Activated CD4-positive, CD25-positive, alpha-beta regulatory T cell (primary cell): ENCODE results near the gene PHF1.
"Not testable (repeated sequence)": the region's sequence is repeated elsewhere in the genome, so short reads cannot be mapped to it uniquely, and the experiment has no call there.

Source experiments
- DNase-seq, 4 experiments: peaks; one replicate each; lab custom pipeline; 2025; lab: John Stamatoyannopoulos, UW

PHF1 gene

DNA sequence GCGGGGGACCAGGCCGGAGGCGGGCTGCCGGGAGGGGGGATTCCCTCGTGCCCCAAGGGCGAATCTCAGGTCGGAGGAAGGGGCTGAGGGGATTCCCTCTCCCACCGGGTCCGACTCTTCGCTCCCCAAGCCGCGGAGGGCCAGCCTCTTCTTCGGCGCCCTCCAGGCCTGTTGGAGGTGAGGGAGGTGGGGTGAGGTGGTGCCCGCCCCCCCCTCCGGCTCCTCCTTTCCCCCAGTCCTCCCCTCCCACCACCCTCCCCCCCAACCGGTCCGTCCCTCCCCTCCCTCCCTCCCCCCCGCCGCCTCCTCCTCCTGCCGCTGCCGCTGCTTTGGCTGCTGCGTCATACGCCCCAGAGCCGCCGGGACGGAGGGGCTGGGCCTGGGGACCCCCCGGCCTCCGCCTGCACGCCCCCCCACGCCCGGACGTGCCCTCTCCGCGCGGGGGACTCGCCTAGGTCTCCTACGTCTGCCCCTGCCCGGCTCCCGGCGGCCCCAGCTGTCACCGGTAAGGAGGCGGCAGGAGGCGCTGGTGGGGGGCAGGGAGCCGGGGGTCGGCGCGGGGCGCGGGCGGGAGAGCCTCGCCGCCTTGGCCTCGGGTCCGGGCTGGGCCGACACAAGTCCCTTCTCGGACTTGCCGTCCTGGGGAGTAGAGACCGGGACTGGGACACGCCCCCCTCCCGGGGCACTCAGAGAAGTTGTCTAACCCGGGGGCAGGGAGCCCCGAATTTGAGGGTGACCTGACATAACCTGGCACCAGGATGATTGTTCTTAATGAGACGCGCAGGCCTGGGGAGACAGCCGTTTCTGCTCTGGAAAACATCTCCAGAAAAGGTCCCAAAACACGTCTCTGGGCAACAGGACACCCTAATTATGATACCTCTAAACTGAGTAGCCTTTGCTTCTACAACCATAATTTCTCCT, at the start of gene PHF1:
Gene PHF1 (plus strand): TSS at position 304 of the 921 bp plus-strand sequence. CDS start 1,250 bp downstream, outside the sequence.
- DNase-seq: peak in 3 of 4 experiments; percentile 71 to 87 (median 82)

DNA sequence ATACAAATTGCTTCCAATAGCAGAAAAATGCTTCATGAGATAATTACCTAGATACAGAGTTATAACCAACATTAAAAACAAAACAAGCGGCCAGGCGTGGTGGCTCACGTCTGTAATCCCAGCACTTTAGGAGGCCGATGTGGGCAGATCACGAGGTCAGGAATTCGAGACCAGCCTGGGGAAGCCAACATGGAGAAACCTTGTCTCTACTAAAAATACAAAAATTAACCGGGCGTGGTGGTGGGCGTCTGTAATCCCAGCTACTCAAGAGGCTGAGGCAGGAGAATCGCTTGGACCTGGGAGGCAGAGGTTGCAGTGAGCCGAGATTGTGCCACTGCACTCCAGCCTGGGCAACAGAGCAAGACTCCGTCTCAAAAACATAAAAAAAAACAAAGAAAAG, 47.3 kb upstream of the PHF1 start:
- not testable (repeated sequence) for DNase-seq

DNA sequence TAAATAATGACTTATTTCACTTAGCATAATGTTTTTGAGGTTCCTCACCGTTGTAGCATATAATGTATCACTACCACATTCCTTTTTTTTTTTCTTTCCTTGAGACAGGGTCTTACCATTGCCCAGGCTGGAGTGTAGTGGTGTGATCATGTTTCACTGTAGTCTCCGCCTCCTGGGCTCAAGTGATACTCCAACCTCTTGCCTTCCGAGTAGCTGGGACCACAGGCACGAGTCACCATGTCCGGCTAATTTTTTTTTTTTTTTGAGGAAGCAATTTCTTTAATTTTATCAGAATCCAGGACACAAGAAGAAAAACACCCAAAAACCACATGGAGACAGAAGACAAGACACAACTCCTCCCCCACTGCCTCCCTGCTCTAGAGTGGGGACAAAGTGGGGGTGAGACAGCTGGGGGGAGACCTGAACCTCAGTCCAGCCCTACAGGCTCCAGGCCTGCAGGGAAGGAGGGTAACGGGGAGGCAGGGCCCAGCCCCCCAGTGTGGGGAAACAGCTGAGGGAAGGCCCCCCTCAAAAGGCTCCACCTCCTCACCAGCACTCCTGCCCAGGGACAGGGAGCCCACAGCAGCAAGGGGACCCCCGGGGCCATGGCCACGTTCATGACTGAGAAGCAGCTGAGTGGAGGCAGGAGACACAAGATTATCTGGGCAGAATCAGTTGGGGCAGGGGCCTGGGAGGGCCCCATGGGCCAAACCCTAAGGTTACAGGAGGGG, 46.2 kb upstream of the PHF1 start:
- not testable (repeated sequence) for DNase-seq

DNA sequence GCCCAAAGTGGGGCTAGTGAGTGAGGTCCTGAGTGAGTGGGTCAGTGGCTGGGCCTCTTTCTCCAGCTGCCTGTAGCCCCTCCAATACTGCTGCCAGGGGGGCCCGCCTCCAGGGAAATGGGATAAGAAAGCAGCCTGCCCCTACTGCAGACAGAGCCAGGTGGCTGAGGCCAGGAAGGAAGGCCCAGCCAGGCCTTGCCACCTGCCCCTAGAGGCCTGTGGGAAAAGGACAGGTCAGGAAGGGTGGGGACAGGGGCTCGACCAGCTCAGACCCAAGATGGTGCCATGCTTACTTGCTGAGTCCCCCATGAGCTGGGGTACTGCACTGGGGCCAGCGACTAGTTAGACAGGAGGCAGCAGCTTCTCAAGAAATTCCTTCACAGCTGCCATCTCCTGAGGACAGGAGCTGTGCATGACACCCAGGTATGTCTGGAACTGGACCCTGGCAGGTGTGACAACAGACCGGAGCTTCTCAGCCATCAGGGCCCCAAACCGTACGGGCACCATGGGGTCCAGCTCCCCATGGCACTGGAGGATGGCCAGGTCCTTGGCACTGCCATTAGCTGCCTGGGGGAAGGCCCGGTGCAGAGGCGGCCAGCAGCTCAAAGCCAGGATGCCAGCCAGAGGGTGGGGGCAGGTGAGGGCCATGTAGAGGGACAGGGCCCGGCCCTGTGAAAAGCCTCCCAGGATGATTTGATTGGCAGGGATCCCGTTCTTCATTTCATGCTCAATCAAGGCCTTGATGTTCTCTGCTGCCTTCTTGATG, 45.4 kb upstream of the PHF1 start:
- not testable (repeated sequence) for DNase-seq

DNA sequence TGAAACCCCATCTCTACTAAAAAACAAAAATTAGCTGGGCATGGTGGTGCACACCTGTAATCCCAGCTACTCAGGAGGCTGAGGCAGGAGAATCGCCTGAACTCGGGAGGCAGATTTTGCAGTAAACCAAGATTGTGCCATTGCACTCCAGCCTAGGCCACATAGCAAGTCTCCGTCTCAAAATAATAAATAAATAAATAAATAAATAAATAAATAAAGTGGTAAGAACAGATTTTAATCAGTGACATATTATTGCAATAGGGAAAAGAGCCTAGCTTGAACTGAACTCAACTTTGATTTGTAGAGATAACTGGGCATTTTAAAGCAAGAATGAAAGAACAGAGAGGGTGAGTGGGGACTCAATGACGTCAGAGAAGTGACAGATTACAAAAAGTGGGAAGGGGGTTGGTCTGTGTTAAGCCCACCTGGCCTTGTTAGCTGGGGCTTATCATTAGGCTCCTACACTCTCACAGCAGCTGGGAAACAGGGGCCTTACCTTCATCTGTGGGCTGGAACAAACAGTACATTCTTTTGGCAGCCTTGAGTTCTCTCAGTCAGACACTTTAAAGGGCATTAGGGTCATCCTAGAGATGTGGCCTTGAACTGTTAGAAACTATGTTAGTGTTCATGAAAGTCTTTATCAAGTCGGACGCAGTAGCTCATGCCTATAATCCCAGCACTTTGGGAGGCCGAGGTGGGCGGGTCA, 43.7 kb upstream of the PHF1 start:
- no peak for DNase-seq

DNA sequence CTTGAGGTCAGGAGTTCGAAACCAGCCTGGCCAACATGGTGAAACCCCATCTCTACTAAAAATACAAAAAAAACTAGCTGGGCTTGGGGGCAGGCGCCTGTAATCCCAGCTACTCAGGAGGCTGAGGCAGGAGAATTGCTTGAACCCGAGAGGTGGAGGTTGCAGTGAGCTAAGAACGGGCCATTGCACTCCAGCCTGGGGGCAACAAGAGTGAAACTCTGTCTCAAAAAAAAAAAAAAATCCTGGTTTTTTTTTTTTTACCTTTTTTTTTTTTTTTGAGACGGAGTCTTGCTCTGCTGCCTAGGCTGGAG, 43.1 kb upstream of the PHF1 start:
- not testable (repeated sequence) for DNase-seq

DNA sequence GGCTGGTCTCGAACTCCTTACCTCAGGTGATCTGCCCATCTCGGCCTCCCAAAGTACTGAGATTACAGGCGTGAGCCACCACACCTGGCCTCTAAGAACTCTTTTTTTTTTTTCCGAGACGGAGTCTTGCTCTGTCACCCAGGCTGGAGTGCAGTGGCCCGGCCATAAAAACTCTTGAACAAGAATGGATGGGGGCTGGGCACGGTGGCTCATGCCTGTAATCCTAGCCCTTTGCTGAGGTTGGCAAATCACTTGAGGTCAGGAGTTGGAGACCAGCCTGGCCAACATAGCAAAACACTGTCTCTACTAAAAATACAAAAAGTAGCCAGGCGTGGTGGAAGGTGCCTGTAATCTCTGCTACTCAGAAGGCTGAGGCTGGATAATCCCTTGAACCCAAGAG, 38.9 kb upstream of the PHF1 start:
- not testable (repeated sequence) for DNase-seq

DNA sequence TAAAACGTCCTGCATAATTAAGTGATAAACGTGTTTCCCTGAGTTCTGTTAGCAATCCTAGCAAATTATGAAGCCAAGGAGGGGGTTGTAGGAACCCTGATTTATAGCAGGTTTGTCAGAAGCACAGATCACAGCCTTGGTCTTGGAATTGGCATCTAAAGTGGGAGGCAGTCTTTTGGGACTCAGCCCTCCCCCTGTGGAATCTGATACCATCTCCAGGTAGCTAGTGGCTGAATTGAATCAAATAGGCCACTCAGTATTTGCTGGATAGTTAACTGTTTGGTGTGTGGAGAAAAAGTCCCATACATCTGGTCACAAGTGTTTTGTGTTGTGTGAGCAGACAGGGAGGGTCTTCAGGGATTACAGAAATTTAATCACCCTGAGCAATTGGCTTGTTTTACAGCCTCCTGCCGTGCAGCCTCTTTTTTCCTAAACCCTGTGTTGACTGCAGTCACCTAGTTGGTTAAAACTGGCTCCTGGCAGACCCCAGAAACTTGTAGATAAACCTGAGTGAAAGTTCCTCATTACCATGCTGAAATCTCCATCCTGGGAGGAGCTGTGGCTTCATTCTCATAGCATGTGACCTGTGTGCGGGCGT, 38.2 kb upstream of the PHF1 start:
- no peak for DNase-seq

DNA sequence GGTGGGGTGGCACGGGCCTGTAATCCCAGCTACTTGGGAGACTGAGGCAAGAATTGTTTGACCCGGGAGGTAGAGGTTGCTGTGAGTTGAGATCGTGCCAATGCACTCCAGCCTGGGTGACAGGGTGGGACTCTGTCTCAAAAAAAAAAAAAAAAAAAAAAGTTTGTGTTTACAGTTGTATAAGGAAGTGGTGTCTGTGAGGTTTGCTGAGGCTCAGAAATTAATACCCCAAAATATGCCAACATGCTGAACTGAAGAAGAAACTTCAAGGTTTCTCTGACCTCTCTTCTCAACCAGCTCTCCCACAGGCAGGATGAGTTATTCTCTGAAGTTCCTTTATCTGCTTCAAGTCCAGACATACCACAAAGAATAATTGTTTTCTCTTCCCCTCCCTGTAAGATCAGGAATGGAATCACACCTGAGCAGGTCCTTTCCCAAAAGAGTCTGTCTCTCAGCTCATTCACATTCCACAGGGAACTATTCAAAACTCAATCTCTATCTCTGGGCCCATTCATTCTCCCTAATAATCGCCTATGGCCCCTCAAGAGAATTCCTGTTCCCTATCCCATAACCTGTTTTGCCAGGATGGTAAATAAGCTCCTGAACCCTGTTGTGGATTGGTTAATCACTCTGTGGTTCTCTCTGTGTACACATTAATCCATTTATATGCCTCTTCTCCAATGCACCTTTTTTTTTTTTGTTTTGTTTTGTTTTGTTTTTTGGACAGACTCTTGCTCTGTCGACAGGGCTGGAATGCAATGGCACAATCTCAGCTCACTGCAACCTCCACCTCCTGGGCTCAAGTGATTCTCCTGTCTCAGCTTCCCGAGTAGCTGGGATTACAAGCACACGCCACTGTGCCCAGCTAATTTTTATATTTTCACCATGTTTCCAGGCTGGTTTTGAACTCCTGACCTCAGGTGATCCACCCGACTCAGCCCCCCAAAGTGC, 36.6 kb upstream of the PHF1 start:
- no peak for DNase-seq

DNA sequence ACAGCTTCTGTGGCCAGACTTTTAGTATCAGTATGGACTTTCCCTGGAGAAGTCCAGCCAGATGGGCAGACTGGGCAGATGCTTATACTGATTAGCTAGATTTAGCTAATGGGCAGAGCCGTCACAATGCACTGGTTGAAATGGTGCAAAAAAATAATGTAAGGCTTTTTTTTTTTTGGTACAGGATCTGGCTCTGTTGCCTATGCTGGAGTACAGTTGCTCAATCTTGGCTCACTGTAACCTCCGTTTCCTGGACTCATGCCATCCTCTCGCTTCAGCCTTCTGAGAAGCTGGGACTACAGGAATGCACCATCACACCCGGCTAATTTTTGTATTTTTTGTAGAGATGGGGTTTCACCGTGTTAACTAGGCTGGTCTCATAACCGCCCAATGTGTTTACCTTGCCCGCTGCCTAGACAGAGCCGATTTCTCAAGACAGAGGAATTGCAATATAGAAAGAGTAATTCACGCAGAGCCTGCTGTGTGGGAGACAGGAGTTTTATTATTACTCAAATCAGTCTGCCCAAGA, 35.6 kb upstream of the PHF1 start:
- DNase-seq: no peak

DNA sequence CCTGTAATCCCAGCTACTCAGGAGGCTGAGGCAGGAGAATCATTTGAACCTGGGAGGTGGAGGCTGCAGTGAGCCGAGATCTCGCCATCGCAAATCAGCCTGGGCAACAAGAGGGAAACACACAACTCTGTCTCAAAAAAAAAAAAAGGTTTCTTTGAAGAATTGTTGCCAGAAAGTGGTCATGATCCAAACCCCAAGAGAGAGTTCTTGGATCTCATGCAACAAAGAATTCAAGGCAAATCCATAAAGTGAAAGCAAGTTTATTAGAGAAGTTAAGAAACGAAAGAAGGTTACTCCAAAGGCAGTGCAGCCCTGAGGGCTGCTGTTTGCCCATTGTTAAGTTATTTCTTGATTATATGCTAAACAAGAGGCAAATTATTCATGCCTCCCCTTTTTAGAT, 33.6 kb upstream of the PHF1 start:
- no peak for DNase-seq

DNA sequence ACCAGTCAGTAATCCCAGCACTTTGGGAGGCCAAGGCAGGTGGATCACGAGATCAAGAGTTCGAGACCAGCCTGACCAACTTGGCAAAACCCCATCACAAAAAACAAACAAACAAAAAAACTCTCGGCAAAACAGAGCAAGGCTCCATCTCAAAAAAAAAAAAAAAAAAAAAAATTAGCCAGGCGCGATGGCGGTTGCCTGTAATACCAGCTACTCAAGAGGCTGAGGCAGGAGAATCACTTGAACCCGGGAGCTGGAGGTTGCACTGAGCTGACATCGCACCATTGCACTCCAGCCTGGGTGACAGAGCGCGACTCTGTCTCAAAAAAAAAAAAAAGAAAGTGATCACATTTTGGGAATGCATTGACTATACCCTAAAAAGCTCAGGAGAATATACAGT, 31.6 kb upstream of the PHF1 start:
- DNase-seq: not testable (repeated sequence)

DNA sequence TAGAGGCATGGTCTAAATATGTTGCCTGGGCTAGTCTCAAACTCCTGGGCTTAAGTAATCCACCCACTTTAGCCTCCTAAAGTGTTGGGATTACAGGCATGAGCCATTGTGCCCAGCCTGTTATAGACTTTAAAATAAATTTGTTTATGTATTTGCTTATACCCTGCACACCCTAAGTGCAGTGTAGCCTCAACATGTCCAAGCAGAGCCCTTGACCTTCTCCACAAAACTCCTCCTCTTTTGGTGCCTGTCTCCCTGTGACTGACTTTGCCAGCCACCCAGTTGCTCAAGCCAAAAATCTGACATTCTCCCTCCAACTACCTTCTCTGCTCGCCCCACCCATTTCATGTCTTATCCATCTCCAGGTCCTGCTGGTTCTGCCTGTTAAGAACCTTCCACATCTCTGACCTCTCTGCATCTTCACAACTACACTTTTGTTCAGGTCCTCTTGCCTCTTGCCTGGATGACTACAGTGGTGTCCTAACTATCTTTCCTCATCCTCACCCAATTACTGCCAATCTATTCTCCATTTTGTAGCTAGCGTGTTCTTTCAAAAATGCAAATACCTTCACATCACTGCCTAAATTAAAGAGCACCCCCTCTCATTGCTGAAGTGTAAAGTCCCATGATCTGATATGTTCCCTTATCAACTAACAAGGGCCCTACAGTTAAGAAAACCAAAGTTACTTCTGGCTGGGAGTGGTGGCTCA, 30.4 kb upstream of the PHF1 start:
- DNase-seq: no peak

DNA sequence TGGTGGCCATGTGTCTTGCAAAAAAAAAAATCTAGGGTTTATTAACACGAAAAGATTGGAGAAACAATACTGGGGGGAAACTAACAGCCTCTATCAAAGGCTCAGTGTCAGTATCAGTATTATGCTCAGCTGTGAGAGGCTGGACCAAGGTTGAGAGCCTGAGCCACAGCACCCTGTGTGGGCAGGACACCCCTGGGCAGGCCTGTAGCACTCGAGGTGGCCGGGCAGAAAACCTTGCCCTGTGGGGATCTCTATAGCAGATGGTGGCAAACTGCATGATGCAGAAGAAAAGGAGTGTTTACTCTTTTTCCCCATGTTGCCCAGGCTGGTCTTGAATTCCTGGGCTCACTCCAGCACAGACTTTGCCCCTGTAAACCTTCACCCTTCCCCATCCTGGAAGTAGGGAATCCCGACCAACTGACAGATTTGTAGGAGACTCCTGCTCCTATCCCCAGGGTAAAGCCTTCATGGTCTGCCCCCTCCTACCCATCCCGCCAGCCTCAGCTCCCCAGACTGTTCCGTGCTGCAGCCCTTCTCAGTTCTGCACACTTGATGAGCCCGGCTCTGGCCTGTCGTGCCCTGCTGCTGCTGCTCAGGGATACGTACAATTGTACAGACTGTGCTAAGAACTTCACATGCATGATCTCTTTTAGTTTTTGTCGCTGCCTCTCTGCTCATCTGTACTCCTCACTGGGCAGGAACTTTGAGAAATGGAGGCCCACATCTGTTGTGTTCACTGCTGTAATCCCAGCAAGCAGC, 27.2 kb upstream of the PHF1 start:
- DNase-seq: no peak

DNA sequence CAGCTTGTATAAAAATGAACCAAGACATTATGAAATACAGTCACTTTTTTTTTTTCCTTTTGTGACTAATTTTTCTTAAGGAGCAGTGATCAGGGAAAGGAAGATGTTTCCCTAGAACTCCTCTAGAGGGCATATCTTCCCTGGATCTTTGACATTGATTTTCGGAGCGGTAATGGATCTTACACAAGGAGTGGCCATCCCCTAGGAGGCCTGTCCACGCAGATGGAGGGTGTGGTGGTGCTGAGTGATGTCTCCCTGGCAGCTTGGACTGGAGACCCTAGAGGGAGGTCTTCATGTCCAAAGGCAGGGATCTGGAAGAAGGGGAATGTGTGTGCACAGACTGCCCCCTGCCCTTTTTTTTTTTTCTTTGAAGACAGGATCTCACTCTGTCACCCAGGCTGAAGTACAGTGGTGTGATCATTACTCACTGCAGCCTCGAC, 26.2 kb upstream of the PHF1 start:
- DNase-seq: no peak

DNA sequence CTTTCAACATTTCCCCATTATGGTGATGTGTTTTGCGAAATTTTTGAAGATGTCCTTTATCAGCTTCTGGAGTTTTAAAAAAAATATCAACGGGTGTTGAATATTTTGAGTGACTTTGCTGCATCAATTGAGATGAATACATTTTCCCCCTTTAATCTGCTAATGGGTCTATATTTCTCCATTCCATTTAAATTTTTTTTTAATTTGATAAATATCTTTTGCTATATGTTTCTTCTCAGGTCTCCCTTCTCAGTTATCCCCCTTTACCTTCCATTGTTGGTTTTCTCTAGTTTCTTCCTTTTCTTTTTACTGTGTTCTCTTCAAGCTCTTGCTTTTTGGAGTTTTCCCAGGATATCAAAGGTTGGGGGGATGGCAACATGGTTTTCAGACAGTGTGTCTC, 20.6 kb upstream of the PHF1 start:
- DNase-seq: no peak

DNA sequence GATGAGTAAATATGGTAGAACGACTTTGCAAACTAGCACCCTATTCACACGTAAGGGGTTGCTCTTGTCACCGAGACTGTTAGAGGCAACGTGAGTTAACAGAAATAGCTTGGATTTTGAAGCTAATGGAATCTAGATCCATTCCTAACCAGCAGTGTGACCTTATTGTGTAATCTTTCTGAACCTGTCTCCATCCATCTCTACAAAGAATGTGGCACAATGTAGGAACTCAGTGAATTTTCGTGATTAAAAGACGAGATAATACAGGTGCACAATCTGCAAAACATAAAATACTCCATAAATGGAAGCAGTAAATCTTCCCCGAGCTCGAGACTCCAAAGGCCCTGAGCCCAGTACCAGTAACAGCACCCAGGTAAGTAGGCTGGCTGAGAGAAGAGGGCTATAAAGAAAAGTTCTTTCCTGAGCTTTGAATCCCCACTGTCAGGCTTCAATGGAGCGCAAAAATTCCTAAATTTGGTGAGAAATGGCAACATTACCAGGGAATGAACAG, 20.0 kb upstream of the PHF1 start:
- no peak for DNase-seq

DNA sequence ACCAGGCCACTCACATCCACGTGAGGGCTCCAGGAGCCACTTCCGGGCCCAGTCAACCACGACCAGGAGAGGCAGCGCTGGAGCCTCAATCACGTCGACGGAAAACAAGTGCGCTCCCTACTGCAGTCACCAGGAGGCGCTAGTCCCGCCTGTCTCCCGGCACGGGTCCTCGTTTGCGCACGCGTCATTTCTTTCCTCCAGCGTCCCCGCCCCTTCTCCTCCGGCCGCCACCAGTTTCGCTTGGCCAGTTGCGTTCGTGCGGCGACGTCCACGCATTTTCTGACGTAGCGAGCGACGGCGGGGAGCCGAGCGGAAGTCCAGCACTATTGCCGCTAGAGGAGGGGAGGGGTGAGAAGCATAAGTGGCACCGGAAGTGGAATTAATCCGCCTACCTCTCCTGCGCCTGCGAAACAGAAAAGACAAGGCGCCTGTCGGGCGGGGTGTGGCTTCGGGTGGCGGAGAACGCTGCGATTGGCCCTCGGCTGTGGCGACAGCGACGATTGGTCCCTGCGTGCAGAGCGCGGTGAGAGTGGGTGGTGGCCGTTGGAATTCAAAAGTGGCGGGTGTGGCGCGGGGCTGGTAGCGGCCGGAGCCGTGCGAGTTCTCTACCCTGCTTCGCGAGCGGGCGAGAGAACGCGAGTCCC, 19.4 kb upstream of the PHF1 start, which contains the start of gene KIFC1:
Gene KIFC1 (plus strand): TSS at position 546 of the 644 bp plus-strand sequence. CDS start 163 bp downstream, outside the sequence.
- peak; percentile 99 to 100 (median 100) for DNase-seq
